Esophagus mucosa (tissue), 1 donor: ENCODE data around the gene ZNF593. TPM values are rescaled to one million over a fixed set of nuclear protein-coding genes. Genes with fewer than 3 reads are reported as not detected.

ENCODE experiments used
- ATAC-seq: fragments of 200-7000 bp; cut with Tn5 transposase; one replicate; pipeline ENCODE4 v1.9.1; 2020
- total RNA-seq: library from RNA; stranded (reverse); gene quantifications from one replicate; pipeline ENCODE4 v1.2.4, GENCODE V29; 2023
- donor health status: DM: yes; HTN: yes; CAD: no.

Gene ZNF593
- total RNA-seq, 1 donor from 2014 or later: 37.9 TPM

DNA sequence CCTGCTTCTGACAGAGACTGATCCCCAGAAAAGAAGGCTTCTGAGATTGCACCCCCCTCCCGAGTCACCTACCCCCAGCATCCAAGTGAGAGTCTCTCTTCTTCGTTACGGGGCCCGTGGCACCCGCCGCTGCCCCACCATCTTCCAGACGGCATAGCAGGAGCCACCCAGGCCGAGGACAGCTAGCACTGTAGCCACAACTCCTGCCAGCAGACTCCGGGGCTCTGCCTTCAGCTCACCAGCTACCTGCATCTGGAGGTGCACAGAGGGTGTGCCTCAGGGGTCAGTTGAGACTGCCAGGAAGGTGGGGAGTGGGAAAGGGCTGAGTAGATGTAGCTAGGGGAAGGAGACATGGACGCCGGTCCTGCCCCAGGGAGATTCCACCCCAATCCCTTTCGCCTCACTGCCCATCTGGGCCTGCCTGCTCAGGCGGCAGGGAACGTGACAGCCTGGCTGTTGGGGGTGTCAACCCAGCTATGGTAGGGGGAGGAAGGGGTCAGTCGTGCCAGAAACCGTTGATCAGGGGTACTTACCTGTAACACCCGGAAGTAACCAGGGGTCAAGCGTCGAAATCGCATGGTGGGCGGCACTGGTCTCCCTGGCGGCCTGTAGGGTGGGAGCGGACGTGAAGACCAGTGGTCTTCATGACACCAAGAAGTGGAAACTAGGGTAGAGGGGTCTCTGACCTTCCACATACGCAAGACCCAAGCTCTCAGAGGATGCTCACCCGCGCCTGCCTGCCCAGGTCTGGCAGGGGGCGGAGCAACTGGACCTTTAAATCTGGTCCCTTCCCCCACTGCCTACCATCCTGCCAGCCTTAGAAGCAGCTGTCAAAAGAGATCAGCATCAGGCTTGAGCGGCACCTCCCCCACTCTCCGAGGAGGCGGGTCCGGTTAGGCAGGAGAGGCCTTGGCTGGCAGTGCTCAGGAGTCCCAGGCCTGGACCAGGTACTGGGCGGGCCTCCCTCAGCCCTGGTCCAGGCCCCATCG lies 1.7 kb downstream of the ZNF593 start, which contains the start of gene ZNF593OS:
Gene ZNF593OS (minus strand): TSS at position 749 of the 989 bp plus-strand sequence. CDS start 171 bp downstream, at position 578.
- no peak for ATAC-seq

DNA sequence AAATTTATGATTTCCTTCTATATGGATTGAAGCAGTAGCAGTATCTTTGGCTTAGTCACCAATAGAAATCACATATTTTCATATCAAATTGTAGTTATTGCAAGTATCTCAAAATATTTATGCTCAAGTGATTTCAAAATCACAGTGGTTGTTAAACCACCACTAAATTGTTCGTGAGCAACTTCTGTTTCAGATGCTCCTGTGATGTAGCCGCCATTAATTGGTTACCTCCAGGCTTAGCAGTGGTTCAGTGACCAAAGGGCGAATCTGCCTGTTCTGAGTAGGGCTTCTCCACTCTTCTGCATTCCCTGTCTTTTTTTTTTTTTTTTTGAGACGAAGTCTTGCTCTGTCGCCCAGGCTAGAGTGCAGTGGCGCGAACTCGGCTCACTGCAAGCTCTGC lies 5.6 kb downstream of the ZNF593 start:
- no peak for ATAC-seq

DNA sequence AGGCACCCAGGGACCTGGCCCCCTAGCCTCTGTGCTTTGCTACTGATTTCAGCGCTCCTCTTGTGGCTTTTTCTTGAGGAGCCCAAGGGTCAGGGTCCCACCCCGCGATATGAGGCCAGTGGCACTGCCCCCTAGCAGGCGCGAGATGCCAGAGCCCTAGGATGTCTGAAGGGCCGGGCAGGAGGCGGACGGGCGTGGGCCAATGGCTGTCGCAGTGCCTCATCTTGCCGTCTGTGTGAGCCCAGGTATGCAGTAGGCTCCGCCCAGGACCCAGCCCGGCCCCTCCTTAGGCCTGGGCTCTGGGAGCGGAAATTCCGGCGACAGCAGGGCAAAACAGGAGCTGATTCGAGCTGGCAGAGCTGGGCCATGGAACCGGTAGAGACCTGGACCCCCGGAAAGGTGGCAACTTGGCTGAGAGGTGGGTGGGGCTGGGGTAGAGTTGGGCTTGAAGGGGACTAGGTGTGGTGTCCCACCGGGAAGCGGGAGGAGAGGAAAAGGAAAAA lies 7.5 kb downstream of the ZNF593 start, which contains the start of gene CNKSR1:
Gene CNKSR1 (plus strand): TSS at position 310 of the 503 bp plus-strand sequence. CDS start 57 bp downstream, at position 367.
- ATAC-seq: peak; percentile 84

DNA sequence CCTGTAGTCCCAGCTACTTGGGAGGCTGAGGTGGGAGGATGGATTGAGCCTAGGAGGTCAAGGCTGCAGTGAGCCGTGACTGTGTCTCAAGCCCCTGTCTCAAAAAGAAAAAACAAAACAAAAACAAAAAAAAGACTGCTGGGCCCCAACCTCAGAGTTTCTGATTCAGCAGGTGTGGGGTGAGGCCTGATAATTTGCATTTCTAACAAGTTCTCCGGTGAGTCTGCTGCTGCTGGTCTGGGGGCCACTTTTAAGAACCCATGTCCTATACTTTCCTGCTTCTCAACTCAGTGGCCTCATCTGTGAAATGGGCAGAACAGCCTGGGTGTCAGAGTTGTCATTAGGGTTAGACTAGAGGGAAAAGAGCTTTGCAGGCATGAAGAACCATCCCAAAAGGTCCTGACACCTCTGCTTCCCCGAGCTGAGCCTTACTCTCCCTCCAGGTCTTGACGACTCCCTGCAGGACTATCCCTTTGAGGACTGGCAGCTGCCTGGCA lies 10.3 kb downstream of the ZNF593 start:
- no peak for ATAC-seq

DNA sequence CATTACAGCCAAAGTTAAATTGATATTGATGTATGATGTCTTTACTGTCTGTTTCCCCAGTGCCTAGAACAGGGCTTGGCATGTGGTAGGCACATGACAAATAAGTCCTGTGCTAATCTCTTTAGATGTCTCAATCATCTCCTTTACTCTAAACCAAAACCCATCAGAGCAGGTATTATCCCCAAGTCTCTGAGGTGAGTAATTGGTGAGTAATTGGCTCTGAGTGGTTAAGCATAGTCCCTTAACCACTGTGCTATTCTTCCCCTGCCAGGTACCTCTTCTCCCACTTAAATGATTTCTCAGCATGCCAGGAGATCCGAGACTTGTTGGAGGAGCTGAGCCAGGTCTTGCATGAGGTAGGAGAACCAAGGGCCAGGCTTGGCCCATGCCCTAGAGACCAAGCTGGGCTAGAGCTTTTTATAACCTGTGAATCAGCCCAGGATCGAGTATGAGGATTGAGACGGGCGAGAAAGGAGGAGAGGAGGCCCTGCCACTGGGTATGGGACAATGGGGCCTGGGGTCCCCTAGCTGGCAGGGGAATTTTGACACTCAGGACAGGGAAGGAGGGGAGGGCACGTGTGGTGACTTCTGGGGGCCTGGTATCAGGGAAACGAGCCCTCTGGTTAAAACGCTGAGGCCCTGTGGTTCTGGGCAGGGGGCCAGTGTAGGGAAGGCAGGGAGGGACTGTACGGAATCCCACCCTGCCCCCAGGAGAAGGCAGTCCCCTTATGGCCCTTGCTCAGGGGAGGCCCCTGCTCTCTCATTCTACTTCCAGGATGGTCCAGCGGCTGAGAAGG lies 12.1 kb downstream of the ZNF593 start:
- ATAC-seq: peak; percentile 85

DNA sequence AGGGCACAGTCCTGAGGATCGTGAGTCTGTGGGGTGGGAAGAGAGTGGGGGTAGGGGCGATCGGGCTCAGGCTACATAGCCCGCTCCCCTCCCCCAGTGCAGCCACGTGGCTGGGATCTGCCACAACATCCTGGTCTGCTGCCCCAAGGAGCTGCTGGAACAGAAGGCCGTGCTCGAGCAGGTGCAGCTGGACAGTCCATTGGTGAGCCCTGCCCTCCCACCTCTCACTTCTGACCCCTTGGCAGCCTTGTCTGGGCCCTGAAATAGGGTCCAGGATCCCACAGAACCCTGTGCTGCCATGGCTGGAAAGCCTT lies 12.6 kb downstream of the ZNF593 start:
- ATAC-seq: no peak

DNA sequence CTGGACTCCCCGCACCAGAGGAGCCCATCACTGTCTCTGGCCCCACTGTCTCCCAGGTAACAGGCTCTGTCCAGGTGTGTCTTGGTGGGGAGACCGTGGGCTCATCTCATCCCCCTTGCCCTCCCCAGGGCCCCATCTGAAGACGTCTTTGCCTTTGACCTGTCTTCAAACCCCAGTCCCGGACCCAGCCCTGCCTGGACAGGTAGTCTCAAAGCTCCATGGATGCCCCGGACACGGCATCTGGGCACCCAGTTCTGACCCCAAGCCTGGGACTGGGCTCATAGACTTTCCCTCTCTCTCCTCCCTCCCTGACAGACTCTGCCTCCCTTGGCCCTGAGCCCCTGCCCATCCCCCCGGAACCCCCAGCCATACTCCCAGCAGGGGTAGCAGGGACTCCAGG lies 14.4 kb downstream of the ZNF593 start:
- ATAC-seq: no peak

DNA sequence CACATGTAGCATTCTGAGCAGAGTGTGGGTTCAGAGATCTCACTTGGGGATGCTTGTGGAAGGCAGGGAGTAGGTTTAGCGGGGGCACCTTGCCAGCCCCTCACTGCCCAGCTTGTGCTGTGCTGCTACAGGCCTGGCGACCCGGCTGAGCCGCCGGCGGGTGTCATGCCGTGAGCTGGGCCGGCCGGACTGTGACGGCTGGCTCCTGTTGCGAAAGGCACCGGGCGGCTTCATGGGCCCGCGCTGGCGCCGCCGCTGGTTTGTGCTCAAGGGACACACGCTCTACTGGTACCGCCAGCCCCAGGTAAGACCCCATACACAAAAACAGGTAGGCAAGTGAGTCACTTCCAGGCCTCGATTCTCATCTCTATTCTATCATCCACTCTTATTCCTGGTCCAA lies 15.2 kb downstream of the ZNF593 start:
- ATAC-seq: no peak

DNA sequence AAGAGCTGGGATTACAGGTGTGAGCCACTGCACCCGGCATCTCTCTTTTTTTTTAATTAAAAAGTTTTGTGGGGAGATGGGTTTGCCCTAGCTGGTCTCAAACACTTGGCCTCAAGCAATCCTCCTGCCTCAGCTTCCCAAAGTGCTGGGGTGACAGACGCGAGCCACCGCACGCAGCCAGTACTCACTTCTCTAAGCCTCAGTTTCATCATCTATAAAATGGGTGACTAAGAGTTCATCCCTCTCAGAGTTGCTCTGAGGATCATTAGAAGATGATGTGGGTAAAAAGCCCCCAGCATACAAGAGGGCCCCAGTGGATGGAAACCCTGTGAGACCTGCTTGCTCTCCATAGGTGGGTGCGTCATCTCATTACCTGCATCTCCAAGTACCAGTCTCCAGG lies 18.2 kb downstream of the ZNF593 start:
- no peak for ATAC-seq

DNA sequence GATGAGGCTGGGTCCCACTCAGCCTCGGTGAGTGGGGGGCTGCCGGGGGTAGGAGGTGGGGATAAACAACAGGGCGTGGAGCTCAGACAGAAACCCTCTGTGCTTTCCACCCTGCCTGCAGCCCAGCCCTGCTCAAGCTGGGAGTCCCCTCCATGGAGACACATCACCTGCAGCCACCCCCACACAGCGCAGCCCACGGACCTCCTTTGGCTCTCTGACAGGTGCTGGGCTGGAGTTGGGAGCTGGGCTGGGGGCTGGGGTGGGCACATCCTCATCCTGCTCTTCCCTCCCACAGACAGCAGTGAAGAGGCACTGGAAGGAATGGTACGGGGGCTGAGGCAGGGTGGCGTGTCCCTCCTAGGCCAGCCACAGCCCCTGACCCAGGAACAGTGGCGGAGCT lies 18.8 kb downstream of the ZNF593 start:
- peak; percentile 5 for ATAC-seq

DNA sequence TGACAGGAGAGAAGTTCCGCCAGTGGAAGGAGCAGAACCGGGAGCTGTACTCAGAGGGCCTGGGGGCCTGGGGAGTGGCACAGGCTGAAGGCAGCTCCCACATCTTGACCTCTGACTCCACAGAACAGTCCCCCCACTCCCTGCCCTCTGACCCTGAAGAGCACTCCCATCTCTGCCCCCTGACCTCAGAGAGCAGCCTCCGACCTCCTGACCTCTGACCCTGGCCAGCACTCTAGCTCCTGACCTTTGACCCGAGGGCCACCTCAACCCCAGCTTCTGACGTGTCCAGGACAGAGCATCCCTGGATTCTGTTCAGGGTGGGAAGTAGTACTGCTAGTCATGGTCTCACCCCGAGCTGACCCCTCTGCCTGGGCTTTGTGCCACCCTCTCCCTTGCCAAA lies 19.6 kb downstream of the ZNF593 start:
- ATAC-seq: peak; percentile 11

DNA sequence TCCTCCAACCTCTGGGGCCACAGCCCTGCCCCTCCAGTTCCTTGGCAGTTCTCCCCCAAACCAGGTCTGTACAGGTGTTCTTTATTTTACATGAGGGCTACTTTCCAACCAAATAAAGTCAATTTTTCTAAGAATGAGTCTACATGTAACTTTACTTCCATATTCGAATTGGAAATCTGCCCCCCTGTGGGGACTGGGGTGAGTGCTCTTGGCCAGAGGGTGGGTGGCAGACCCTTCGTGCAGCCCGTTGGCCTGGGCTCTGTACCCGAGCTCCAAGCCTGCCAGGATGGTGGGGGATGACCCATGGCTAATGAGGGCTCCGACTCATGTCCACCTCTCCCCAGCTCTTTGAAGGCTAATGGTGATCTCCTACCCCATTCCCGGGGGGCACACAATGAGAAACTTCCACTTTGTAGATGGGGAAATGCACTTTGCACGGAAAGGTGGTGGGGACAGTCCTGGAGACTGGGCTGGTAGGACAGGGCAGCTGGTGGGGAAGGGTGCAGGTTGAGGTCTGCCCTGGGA lies 20.1 kb downstream of the ZNF593 start:
- peak; percentile 7 for ATAC-seq

DNA sequence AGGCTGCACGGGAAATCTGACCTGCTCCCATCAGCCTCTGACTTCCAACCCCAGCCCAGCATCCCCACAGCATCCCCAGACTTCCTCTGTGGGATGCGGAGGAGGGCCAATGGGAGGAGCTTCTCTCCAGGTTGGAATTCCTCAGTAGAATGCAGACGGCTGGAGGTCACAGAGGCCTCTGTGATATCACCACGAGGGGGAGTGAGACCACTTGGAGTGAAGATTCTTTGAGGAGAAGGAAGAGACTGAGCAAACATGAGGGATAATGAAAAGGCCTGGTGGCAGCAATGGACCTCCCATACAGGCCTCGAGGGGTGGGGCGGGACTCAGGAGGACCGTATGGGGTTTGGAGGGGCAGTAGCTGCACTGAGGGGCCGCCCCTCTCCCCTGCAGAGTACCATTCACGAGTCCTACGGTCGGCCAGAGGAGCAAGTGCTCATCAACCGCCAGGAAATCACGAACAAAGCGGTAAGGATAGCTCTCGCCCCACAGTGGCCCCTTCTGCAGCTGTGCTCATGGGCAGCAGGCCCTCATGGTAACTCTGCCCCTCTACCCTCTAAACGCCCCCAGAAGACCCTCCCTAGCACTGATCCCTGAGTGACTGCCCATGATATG lies 20.8 kb downstream of the ZNF593 start, which contains the start of gene CATSPER4:
Gene CATSPER4 (plus strand): TSS at position 230 of the 615 bp plus-strand sequence. CDS start 26 bp downstream, at position 256.
- no peak for ATAC-seq

DNA sequence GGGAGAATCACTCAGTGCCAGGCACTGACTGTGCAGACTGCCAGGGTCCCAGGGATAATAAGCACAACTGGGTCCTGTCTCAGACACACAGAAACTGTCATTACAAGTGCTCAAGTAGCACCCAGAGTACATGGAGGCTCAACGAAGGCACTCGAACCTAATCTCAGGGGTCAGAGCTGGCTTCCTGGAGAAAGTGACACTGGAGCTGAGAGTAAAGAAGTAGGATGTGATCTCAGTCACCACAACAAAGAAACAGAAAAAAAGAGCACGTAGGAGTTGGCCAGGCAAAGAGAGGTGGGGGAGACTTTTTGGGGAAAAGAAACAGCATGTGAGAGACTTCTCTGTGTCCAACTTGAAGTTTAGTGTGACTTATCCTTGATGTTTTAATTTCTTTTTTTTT lies 22.0 kb downstream of the ZNF593 start:
- no peak for ATAC-seq

DNA sequence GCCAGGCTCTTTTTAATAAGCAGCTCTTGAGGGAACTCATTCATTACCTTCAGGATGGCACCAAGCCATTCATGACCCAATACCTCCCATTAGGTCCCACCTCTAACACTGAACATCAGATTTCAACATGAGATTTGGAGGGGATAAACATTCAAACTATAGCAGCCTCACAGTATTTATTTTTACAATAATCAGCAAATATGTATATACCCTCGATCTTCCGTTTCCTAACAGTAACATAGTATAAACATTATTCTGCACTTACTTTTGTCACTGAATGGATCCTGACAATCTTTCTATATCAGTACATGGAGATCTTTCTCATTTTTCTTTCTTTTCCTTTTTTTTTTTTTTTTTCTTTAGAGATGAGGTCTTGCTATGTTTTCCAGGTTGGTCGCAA lies 26.1 kb downstream of the ZNF593 start:
- ATAC-seq: no peak

DNA sequence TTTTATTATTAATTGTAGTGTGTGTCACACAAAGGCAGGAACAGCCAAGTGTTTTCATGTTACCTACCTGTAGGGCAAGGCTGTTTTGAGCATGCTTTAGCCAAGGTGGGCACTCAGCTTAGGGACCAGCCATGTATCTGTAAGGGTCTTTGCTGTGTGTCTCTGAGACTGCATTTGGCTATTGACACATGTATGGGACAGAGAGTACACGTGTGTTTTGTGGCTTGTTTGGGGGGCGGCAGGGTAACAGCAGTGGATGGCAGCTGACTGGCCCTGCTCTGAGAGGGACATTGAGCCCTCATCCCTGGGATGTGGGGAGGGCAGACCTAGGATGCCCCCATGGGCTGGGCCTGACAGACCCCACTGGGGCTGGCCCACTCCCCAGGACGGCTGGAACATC lies 27.6 kb downstream of the ZNF593 start:
- ATAC-seq: no peak

DNA sequence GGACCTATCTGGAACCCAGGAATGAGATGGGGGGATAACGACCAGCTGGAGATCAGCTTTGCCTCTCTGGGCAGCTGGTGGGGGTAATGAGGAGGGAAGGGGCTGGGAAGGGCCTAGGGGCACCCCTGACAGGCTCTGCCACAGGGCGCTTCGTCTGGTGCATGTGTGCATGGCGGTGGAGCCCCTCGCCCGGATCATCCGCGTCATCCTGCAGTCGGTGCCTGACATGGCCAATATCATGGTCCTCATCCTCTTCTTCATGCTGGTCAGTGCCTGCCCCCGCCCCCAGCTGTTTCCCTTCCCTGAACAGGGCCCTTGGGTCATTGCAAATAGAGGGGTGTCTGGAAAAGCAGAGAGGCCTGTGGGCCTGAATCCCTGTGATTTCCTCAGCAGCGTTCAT lies 28.1 kb downstream of the ZNF593 start:
- ATAC-seq: no peak

DNA sequence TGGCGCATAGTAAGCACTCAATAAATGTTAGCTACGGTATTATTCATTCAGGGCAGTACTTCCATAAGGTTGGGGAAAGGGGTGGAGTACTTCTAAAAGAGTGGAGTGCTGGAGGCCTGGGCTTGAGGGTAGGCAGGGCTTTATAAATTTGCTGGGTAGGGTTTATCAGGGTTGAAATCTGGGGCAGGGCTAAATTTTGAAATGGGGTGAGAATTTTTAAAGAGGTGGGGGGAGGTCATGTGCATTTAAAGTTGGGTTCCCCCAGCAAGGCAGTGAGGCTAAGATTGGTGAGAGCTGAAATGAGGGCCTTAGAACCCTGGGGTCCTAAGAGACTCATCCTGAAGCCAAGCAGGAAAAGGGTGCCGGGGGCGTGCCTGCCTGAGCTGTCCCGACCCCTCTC lies 30.7 kb downstream of the ZNF593 start:
- ATAC-seq: no peak

DNA sequence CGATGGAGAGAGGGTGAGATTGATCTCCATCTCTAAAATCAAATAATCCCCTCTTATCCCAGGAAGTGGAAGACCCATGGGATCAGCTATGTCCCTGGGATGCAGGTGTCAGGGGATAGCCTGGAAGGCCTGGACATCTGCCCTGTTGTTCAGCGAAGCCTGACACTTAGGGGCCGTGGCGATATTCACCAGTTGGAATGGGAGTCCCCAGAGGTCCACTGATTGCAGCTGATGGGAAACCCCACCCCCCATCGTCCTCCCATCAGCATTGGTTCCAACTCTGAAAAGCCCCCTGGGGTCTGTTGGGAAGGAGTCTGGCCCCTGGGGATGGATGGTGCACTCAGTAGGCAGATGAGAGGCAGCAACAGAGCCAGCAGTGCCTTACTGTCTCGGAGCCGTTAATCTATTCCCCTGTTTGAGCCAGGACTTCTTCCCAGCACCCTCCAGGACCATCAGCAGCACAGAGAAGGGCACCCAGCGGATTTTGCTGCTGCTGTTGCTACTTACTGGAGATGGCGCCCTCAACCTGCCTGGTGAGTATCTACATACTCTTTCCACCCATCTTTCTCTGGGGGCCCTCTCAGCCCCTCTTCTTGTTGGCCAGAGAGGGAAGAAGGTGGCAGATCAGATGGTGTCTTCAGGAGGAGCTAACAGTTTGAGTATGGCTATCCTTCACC lies 34.1 kb downstream of the ZNF593 start:
- no peak for ATAC-seq

DNA sequence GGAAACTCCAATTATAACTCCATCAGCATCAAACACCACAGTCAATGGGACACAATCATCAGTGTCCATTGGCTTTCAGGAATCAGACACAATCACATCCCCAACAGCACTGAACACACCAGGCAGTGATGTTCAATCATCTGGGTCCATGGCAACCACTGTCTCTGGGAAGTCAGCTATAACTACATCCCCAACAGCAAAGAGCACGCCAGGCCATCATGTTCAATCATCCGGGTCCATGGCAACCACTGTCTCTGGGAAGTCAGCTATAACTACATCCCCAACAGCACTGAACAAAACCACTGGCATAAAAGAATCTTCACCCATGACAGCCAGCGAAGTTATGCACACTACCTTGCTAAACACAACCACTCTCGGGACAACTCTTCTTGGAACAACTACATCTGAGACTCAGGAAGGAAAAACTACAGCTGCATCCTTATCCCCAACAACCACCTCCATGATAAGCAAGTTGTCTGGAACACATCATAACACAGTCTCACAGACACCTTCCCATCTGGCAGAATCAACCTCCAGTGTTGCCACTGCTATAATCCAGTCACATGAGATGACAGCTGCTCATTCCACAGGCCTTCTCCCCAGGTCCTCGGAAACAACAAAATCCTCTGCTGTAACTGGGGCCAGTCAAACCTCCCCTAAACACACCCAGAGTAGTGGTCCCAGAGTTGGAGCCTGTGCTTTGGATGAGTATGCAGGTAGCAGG lies 40.6 kb downstream of the ZNF593 start:
- no peak for ATAC-seq

DNA sequence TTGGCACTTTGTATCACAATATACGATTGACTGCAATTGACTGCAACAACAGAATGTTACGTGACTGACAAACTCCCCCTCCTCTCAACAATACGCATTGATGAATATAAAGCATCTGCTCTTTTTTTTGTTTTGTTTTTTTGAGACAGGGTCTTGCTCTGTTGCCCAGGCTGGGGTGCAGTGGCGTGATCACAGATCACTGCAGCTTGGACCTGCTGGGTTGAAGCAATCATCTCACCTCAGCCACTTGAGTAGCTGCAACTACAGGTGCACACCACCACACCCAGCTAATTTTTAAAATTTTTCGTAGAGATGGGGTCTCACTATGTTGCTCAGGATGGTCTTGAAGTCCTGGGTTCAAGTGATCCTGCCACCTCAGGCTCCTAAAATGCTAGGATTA lies 43.0 kb downstream of the ZNF593 start:
- ATAC-seq: no peak
